HEK293T (cell line): Measurements from ENCODE around the gene STXBP1.

Source experiments
- CTCF ChIA-PET: fragments of 350-600 bp; formaldehyde crosslinking; extraction: SDS; loops from one replicate; lab custom pipeline; 2021; ENCODE audit warnings: antibody characterized with exemption, inconsistent platforms; lab: Yijun Ruan, JAX
- POLR2A ChIA-PET: fragments of 350-600 bp; formaldehyde crosslinking; extraction: SDS; loops from one replicate; lab custom pipeline; 2020; ENCODE audit warnings: antibody characterized with exemption, inconsistent platforms; lab: Yijun Ruan, JAX
- DNase-seq: peaks from one replicate; pipeline ENCODE4 v3.0.0; 2012; ENCODE audit warnings: mixed read lengths; ENCODE audit errors: extremely low spot score
- ARNT ChIP-seq: fragments of 450-650 bp; IDR thresholded peaks from 2 replicates; pipeline ENCODE4 v1.6.1; 2017; ENCODE audit warnings: mild to moderate bottlenecking
- BHLHE40 ChIP-seq: fragments of 450-650 bp; IDR thresholded peaks from 2 replicates; pipeline ENCODE4 v1.6.1; 2016; ENCODE audit warnings: mild to moderate bottlenecking, moderate library complexity, borderline replicate concordance
- CTBP1 ChIP-seq: fragments of 450-650 bp; IDR thresholded peaks from 2 replicates; pipeline ENCODE4 v1.6.1; 2016; ENCODE audit warnings: borderline replicate concordance
- ELF4 ChIP-seq: fragments of 450-650 bp; IDR thresholded peaks from 2 replicates; pipeline ENCODE4 v1.6.1; 2017; ENCODE audit warnings: antibody characterized with exemption
- FOXA1 ChIP-seq: fragments of 450-650 bp; IDR thresholded peaks from 2 replicates; pipeline ENCODE4 v1.6.1; 2016; ENCODE audit warnings: mild to moderate bottlenecking
- FOXK2 ChIP-seq: fragments of 450-650 bp; IDR thresholded peaks from 2 replicates; pipeline ENCODE4 v1.6.1; 2016; ENCODE audit warnings: mild to moderate bottlenecking
- FOXM1 ChIP-seq: fragments of 450-650 bp; IDR thresholded peaks from 2 replicates; pipeline ENCODE4 v1.6.1; 2017; ENCODE audit warnings: mild to moderate bottlenecking, borderline replicate concordance
- HDGF ChIP-seq: fragments of 450-650 bp; IDR thresholded peaks from 2 replicates; pipeline ENCODE4 v1.6.1; 2017; ENCODE audit warnings: antibody characterized with exemption, borderline replicate concordance
- L3MBTL2 ChIP-seq: fragments of 450-650 bp; conservative IDR thresholded peaks from 2 replicates; pipeline ENCODE4 v1.6.1; 2016; ENCODE audit warnings: mild to moderate bottlenecking
- LEF1 ChIP-seq: fragments of 450-650 bp; IDR thresholded peaks from 2 replicates; pipeline ENCODE4 v1.6.1; 2017; ENCODE audit warnings: mild to moderate bottlenecking, borderline replicate concordance
- NFRKB ChIP-seq: fragments of 450-650 bp; IDR thresholded peaks from 2 replicates; pipeline ENCODE4 v1.6.1; 2016; ENCODE audit warnings: mild to moderate bottlenecking, moderate library complexity
- SP1 ChIP-seq: fragments of 450-650 bp; IDR thresholded peaks from 2 replicates; pipeline ENCODE4 v1.6.1; 2017
- SUZ12 ChIP-seq: fragments of 450-650 bp; IDR thresholded peaks from 2 replicates; pipeline ENCODE4 v1.6.1; 2016; ENCODE audit warnings: mild to moderate bottlenecking
- TARDBP ChIP-seq: fragments of 450-650 bp; IDR thresholded peaks from 2 replicates; pipeline ENCODE4 v1.6.1; 2016
- ZNF384 ChIP-seq: fragments of 450-650 bp; IDR thresholded peaks from 2 replicates; pipeline ENCODE4 v1.6.1; 2016
- TF ChIP-seq, protein P1 (sequence below): fragments of 450-650 bp; IDR thresholded peaks from 2 replicates; pipeline ENCODE4 v1.6.1; 2016

STXBP1 gene

GRCh38 chr9:127667127-127667844 is 55.2 kb downstream of the STXBP1 start:
- no peak for DNase-seq
- CTCF ChIA-PET = no interaction called here
- TF ChIP-seq ZNF384 = no peak
- no peak for TF ChIP-seq ELF4
- no peak for TF ChIP-seq L3MBTL2
- TF ChIP-seq ARNT = no peak
- no peak for TF ChIP-seq FOXA1
- TF ChIP-seq HDGF = no peak
- TF ChIP-seq, protein P1, sequence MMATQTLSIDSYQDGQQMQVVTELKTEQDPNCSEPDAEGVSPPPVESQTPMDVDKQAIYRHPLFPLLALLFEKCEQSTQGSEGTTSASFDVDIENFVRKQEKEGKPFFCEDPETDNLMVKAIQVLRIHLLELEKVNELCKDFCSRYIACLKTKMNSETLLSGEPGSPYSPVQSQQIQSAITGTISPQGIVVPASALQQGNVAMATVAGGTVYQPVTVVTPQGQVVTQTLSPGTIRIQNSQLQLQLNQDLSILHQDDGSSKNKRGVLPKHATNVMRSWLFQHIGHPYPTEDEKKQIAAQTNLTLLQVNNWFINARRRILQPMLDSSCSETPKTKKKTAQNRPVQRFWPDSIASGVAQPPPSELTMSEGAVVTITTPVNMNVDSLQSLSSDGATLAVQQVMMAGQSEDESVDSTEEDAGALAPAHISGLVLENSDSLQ = no peak
- no peak for TF ChIP-seq TARDBP
- no peak for TF ChIP-seq CTBP1
- no peak for TF ChIP-seq SUZ12
- no peak for TF ChIP-seq FOXM1
- no peak for TF ChIP-seq LEF1
- TF ChIP-seq FOXK2 = no peak
- TF ChIP-seq SP1 = no peak
- no peak for TF ChIP-seq NFRKB
- no peak for TF ChIP-seq BHLHE40
- POLR2A ChIA-PET = no interaction called here

DNA sequence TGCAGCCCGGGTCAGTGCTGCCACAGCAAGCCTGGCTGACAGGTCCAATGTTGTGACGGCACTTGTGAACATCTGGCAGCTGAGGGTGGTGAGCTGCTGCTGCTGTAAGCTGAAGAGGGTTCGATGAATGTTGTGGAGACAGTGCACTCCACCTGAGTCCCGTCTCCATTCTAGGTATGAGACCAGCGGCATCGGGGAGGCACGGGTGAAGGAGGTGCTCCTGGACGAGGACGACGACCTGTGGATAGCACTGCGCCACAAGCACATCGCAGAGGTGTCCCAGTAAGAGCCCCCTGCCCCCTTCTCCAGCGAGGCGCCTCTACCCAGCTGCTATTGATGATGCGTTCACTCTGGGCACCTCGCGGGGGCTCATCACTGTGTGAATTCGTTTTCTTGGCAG is 55.8 kb downstream of the STXBP1 start:
- no peak for DNase-seq
- ChIA-PET POLR2A (no interaction called here), CTCF (no interaction called here)
- TF ChIP-seq LEF1 (no peak), SUZ12 (no peak), ELF4 (no peak), SP1 (no peak), L3MBTL2 (no peak)

GRCh38 chr9:127673234-127673633 is 61.2 kb downstream of the STXBP1 start:
- DNase-seq = no peak
- ChIA-PET CTCF (no interaction called here), POLR2A (no interaction called here)
- TF ChIP-seq HDGF (no peak), SUZ12 (no peak), CTBP1 (no peak), FOXK2 (no peak), BHLHE40 (no peak), LEF1 (no peak), ELF4 (no peak), TARDBP (no peak), L3MBTL2 (no peak), FOXM1 (no peak), ARNT (no peak), SP1 (no peak), NFRKB (no peak), FOXA1 (no peak), ZNF384 (no peak)

- ChIA-PET POLR2A (no interaction called here), CTCF (no interaction called here)
- no peak for TF ChIP-seq SUZ12
- no peak for TF ChIP-seq ELF4
- TF ChIP-seq, protein P1 = no peak
- no peak for TF ChIP-seq TARDBP
- no peak for TF ChIP-seq LEF1
- TF ChIP-seq ZNF384 = no peak
- no peak for TF ChIP-seq CTBP1
- TF ChIP-seq FOXK2 = no peak
- TF ChIP-seq L3MBTL2 = no peak
- no peak for TF ChIP-seq FOXA1
- TF ChIP-seq NFRKB = no peak
- no peak for TF ChIP-seq ARNT
- TF ChIP-seq BHLHE40 = no peak
- no peak for TF ChIP-seq FOXM1
- no peak for TF ChIP-seq HDGF
- TF ChIP-seq SP1 = no peak
- no peak for DNase-seq
Observed at GRCh38 chr9:127676638-127677037, 64.6 kb downstream of the STXBP1 start.

GRCh38 chr9:127679506-127679905 is 67.4 kb downstream of the STXBP1 start:
- ChIA-PET POLR2A (interaction anchor here (0.5 kb wide), 1 partner anchor 109 kb away, joined by 3 read pairs; no protein-coding TSS in a partner anchor), CTCF (no interaction called here)
- TF ChIP-seq FOXM1 (no peak), SUZ12 (no peak), L3MBTL2 (no peak), ELF4 (no peak), LEF1 (no peak), NFRKB (no peak), SP1 (no peak), CTBP1 (no peak), ZNF384 (no peak), TARDBP (no peak), FOXA1 (no peak), FOXK2 (no peak), ARNT (no peak), HDGF (no peak), BHLHE40 (no peak)
- TF ChIP-seq, protein P1 = no peak
- no peak for DNase-seq

DNA sequence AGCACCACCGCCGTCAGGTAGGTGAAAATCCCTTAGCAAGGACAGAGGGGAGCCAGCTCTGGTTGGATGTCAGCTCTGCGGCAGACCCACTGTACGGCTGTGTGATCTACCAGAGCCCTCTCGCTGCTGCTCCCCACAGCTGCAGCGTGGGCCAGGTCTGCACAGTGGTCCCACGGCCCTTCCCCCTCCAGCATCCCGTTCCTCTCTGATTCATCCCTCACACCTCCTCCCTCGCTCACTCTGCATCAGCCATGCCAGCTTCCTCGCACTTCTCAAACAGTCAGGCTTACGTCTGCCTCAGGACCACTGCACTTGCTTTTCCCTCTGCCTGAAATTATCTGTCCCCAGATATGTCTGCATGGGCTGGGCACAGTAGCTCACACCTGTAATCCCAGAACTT is 68.1 kb downstream of the STXBP1 start:
- CTCF ChIA-PET = no interaction called here
- no peak for DNase-seq
- TF ChIP-seq ELF4 (no peak), TARDBP (no peak), FOXA1 (no peak), LEF1 (no peak), SP1 (no peak), ARNT (no peak), FOXK2 (no peak), SUZ12 (no peak), NFRKB (no peak), FOXM1 (no peak), BHLHE40 (no peak)
- POLR2A ChIA-PET = interaction anchor here (0.5 to 0.9 kb wide), 2 partner anchors 110 to 147 kb away, joined by 3 read pairs; no protein-coding TSS in a partner anchor
